ENCODE results near the gene CDK14.
"Not testable (repeated sequence)": the region's sequence is repeated elsewhere in the genome, so short reads cannot be mapped to it uniquely, and the experiment has no call there.

The CDK14 gene

GRCh38 chr7:90917539-90917938 lies 321.4 kb downstream of the CDK14 start:
- H3K4me3 ChIP-seq (ENCODE audit: low read length) = no peak overlapping the region
- TF ChIP-seq ZNF274 (IDR thresholded peaks at IDR 0.05; ENCODE audit: low read depth, low read length) = no peak

- TF ChIP-seq ZNF274 (IDR thresholded peaks at IDR 0.05; ENCODE audit: low read depth, low read length) = no peak
- no peak overlapping the region for H3K4me3 ChIP-seq (ENCODE audit: low read length)
Measured at GRCh38 chr7:90918303-90918702, 322.2 kb downstream of the CDK14 start.

GRCh38 chr7:90919816-90920215 lies 323.7 kb downstream of the CDK14 start:
- TF ChIP-seq ZNF274 (IDR thresholded peaks at IDR 0.05; ENCODE audit: low read depth, low read length) = no peak

GRCh38 chr7:90920336-90920735 lies 324.2 kb downstream of the CDK14 start:
- no peak for TF ChIP-seq ZNF274 (IDR thresholded peaks at IDR 0.05; ENCODE audit: low read depth, low read length)

More at GRCh38 chr7:90919816-90920215, 323.7 kb downstream of the CDK14 start:
- no peak overlapping the region for H3K4me3 ChIP-seq (ENCODE audit: low read length)

GRCh38 chr7:90923541-90923997 lies 327.4 kb downstream of the CDK14 start:
- H3K4me3 ChIP-seq (ENCODE audit: low read length) = no peak overlapping the region

More at GRCh38 chr7:90920336-90920735, 324.2 kb downstream of the CDK14 start:
- H3K4me3 ChIP-seq (ENCODE audit: low read length) = no peak overlapping the region

GRCh38 chr7:90928700-90929424 lies 332.7 kb downstream of the CDK14 start:
- H3K4me3 ChIP-seq (ENCODE audit: low read length) = not testable (repeated sequence)

More at GRCh38 chr7:90923541-90923997, 327.4 kb downstream of the CDK14 start:
- TF ChIP-seq ZNF274 (IDR thresholded peaks at IDR 0.05; ENCODE audit: low read depth, low read length) = no peak

- no peak overlapping the region; the same call in 1 of the 2 replicates for H3K4me3 ChIP-seq (ENCODE audit: low read length)
- no peak for TF ChIP-seq ZNF274 (IDR thresholded peaks at IDR 0.05; ENCODE audit: low read depth, low read length)
Measured at GRCh38 chr7:90931986-90932916, 336.1 kb downstream of the CDK14 start.

- no peak for TF ChIP-seq ZNF274 (IDR thresholded peaks at IDR 0.05; ENCODE audit: low read depth, low read length)
- no peak overlapping the region for H3K4me3 ChIP-seq (ENCODE audit: low read length)
Measured at GRCh38 chr7:90933041-90933440, 336.9 kb downstream of the CDK14 start.

GRCh38 chr7:90933984-90934383 lies 337.9 kb downstream of the CDK14 start:
- no peak overlapping the region for H3K4me3 ChIP-seq (ENCODE audit: low read length)
- TF ChIP-seq ZNF274 (IDR thresholded peaks at IDR 0.05; ENCODE audit: low read depth, low read length) = no peak

- TF ChIP-seq ZNF274 (IDR thresholded peaks at IDR 0.05; ENCODE audit: low read depth, low read length) = no peak
Measured at GRCh38 chr7:90938371-90938770, 342.2 kb downstream of the CDK14 start.

GRCh38 chr7:90939666-90940065 lies 343.5 kb downstream of the CDK14 start:
- TF ChIP-seq ZNF274 (IDR thresholded peaks at IDR 0.05; ENCODE audit: low read depth, low read length) = no peak
- H3K4me3 ChIP-seq (ENCODE audit: low read length) = no peak overlapping the region

More at GRCh38 chr7:90938371-90938770, 342.2 kb downstream of the CDK14 start:
- H3K4me3 ChIP-seq (ENCODE audit: low read length) = no peak overlapping the region

GRCh38 chr7:90944021-90944420 lies 347.9 kb downstream of the CDK14 start:
- TF ChIP-seq ZNF274 (IDR thresholded peaks at IDR 0.05; ENCODE audit: low read depth, low read length) = no peak
- no peak overlapping the region for H3K4me3 ChIP-seq (ENCODE audit: low read length)

- no peak for TF ChIP-seq ZNF274 (IDR thresholded peaks at IDR 0.05; ENCODE audit: low read depth, low read length)
- H3K4me3 ChIP-seq (ENCODE audit: low read length) = no peak overlapping the region
Measured at GRCh38 chr7:90945104-90945787, 349.1 kb downstream of the CDK14 start.
